NB4 (cell line): ENCODE results near the gene FBF1.

Experiments used
- DNase-seq: peaks from one replicate; pipeline ENCODE4 v3.0.0; 2010; ENCODE audit warnings: low read depth
- H3K4me3 ChIP-seq: one replicate; pipeline ENCODE4 v1.5.1; 2011; ENCODE audit warnings: mild to moderate bottlenecking, low read depth, low read length, moderate library complexity
- CTCF ChIP-seq: IDR thresholded peaks from one replicate; pipeline ENCODE4 v1.5.1; 2012; ENCODE audit warnings: low read depth, low read length
- MAX ChIP-seq: IDR thresholded peaks from 2 replicates; pipeline ENCODE4 v1.6.1; 2011; ENCODE audit warnings: low read depth, low read length
- MYC ChIP-seq: IDR thresholded peaks from 2 replicates; pipeline ENCODE4 v1.6.1; 2011; ENCODE audit warnings: low read depth, low read length
- POLR2A ChIP-seq: IDR thresholded peaks from 2 replicates; pipeline ENCODE4 v1.6.1; 2011; ENCODE audit warnings: mild to moderate bottlenecking; ENCODE audit not compliant: insufficient read length; ENCODE audit errors: extremely low read depth

The FBF1 gene

GRCh38 chr17:75881678-75882454, 59.0 kb downstream of the FBF1 start:
- H3K4me3 ChIP-seq, result no peak overlapping the region
- DNase-seq, result no peak
- TF ChIP-seq MAX, result no peak
- no peak for TF ChIP-seq POLR2A
- TF ChIP-seq MYC, result no peak
- TF ChIP-seq CTCF, result no peak

GRCh38 chr17:75880266-75880665, 60.6 kb downstream of the FBF1 start:
- TF ChIP-seq CTCF, result no peak
- no peak for TF ChIP-seq POLR2A
- no peak for TF ChIP-seq MYC
- no peak for TF ChIP-seq MAX
- no peak for DNase-seq
- no peak overlapping the region for H3K4me3 ChIP-seq

- TF ChIP-seq CTCF, result no peak
- TF ChIP-seq MAX, result no peak
- TF ChIP-seq POLR2A, result no peak
- TF ChIP-seq MYC, result no peak
- no peak within 1 kb of the TSS for H3K4me3 ChIP-seq
- DNase-seq, result peak; percentile 34
Observed at GRCh38 chr17:75878174-75878998, 62.5 kb downstream of the FBF1 start, which contains the start of gene TRIM47. Gene TRIM47 (minus strand): TSS chr17:75878581. CDS start chr17:75878548, 33 bp downstream.

- DNase-seq, result peak; percentile 71
- TF ChIP-seq MYC, result no peak
- peak; percentile 39 for TF ChIP-seq CTCF
- H3K4me3 ChIP-seq, result no peak overlapping the region
Observed at GRCh38 chr17:75877752-75878173, 63.1 kb downstream of the FBF1 start.

GRCh38 chr17:75876938-75877751, 63.7 kb downstream of the FBF1 start:
- TF ChIP-seq CTCF, result no peak
- no peak for TF ChIP-seq MAX
- TF ChIP-seq POLR2A, result no peak
- TF ChIP-seq MYC, result no peak
- no peak overlapping the region for H3K4me3 ChIP-seq
- no peak for DNase-seq
